ENCODE data around the gene XCR1.
"Not testable (repeated sequence)": the region's sequence is repeated elsewhere in the genome, so short reads cannot be mapped to it uniquely, and the experiment has no call there.

Gene XCR1

DNA sequence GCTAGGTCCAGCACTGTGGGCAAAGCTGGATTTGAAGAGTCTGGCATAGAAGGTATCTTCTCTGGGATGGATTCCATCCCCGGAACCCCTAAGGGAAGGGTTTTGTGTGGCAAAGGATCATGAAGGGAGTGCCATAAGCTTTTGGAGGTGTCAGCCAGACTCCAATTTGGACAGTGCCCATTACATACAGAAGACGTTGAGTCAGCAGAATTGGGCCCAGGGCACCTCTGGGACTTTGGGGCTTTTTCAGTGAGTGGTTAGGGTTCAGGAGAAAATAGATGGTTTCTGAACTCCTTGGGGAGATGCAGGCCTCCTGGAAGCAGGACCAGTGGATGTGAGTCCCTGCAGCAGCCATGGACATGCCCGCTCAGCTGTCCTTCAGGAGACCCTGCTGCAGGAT lies 34.6 kb upstream of the XCR1 start:
- no peaks in the 10 kb centered on the region for H3K27me3 ChIP-seq (ENCODE audit: control insufficient read depth in 2 of 2, insufficient read depth in 2 of 2, low read length in 2 of 2)
- H3K36me3 ChIP-seq (ENCODE audit: control insufficient read depth in 2 of 2, insufficient read depth in 2 of 2, low read length in 2 of 2), result no peaks in the 10 kb centered on the region
- peaks cover 0 to 5% of the 10 kb centered on the region in 2 donors for H3K4me1 ChIP-seq (ENCODE audit: control insufficient read depth in 2 of 2, insufficient read depth in 2 of 2, low read length in 2 of 2)
- H3K4me3 ChIP-seq (ENCODE audit: low read length in 2 of 2), result no peak overlapping the region
- no peaks in the 10 kb centered on the region for H3K9me3 ChIP-seq (ENCODE audit: control insufficient read depth in 2 of 2, low read length in 2 of 2)
- H3K9ac ChIP-seq (ENCODE audit: low read depth in 1 of 2, low read length in 2 of 2), result no peak overlapping the region
- H3K27ac ChIP-seq (ENCODE audit: low read depth in 2 of 2, low read length in 2 of 2), result no peak overlapping the region

DNA sequence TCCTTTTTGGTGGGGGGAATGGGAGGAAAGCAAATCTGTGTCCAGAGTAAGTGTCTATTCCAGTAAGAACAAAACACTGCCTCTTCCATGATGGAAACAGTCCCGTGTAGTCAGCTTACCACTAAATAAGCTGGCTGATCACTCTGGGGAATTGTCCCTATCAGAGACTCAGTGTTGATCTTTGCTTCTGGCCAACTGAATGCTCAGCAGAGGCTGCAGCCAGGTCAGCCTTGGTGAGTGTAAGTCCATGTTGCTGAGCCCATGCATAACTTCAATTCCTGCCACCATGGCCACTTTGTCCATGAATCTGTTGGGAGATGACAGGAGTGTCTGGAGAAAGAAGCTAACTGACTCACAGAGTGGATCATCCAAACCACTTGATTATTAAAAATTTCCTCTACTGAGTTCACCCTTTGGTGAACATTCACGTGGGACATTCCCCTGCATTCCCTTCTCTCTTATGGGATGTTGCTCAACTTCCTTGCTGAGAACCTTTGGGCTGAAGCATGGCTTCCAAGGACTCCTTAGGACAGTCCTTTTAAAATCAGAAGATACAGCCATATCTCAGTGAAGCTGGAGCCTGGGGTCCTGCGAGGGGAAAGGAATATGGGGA lies 33.9 kb upstream of the XCR1 start:
- H3K27ac ChIP-seq (ENCODE audit: low read depth in 2 of 2, low read length in 2 of 2), result no peak overlapping the region
- no peaks in the 10 kb centered on the region for H3K36me3 ChIP-seq (ENCODE audit: control insufficient read depth in 2 of 2, insufficient read depth in 2 of 2, low read length in 2 of 2)
- peaks cover 0 to 5% of the 10 kb centered on the region in 2 donors for H3K4me1 ChIP-seq (ENCODE audit: control insufficient read depth in 2 of 2, insufficient read depth in 2 of 2, low read length in 2 of 2)

DNA sequence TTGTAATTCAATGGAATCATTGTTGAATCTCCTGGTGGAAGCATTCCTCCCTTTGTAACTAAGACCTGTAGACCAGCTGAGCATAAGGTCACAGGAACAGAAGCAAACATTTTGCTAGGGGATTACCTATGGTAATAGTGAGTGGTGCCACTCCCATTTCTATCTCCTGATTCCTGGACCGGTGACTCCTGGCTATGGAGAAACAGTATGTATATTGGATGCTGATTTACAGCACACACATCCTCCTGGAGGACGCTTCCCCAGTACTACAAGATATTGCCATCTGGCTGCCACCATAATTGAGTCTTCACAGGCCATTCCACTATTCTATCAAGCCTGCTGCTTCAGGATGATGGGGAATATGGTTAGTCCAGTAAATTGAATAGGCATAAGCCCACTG lies 33.3 kb upstream of the XCR1 start:
- H3K27ac ChIP-seq (ENCODE audit: low read depth in 2 of 2, low read length in 2 of 2), result no peak overlapping the region
- no peaks in the 10 kb centered on the region for H3K36me3 ChIP-seq (ENCODE audit: control insufficient read depth in 2 of 2, insufficient read depth in 2 of 2, low read length in 2 of 2)
- no peak overlapping the region for H3K9ac ChIP-seq (ENCODE audit: low read depth in 1 of 2, low read length in 2 of 2)
- no peaks in the 10 kb centered on the region for H3K9me3 ChIP-seq (ENCODE audit: control insufficient read depth in 2 of 2, low read length in 2 of 2)
- H3K27me3 ChIP-seq (ENCODE audit: control insufficient read depth in 2 of 2, insufficient read depth in 2 of 2, low read length in 2 of 2), result no peaks in the 10 kb centered on the region
- H3K4me3 ChIP-seq (ENCODE audit: low read length in 2 of 2), result no peak overlapping the region
- H3K4me1 ChIP-seq (ENCODE audit: control insufficient read depth in 2 of 2, insufficient read depth in 2 of 2, low read length in 2 of 2), result peaks cover 0 to 4% of the 10 kb centered on the region in 2 donors

More for the DNA sequence above, 33.9 kb upstream of the XCR1 start:
- Histone ChIP-seq H3K9ac (ENCODE audit: low read depth in 1 of 2, low read length in 2 of 2) (no peak overlapping the region), H3K4me3 (ENCODE audit: low read length in 2 of 2) (no peak overlapping the region), H3K27me3 (ENCODE audit: control insufficient read depth in 2 of 2, insufficient read depth in 2 of 2, low read length in 2 of 2) (no peaks in the 10 kb centered on the region), H3K9me3 (ENCODE audit: control insufficient read depth in 2 of 2, low read length in 2 of 2) (no peaks in the 10 kb centered on the region)

DNA sequence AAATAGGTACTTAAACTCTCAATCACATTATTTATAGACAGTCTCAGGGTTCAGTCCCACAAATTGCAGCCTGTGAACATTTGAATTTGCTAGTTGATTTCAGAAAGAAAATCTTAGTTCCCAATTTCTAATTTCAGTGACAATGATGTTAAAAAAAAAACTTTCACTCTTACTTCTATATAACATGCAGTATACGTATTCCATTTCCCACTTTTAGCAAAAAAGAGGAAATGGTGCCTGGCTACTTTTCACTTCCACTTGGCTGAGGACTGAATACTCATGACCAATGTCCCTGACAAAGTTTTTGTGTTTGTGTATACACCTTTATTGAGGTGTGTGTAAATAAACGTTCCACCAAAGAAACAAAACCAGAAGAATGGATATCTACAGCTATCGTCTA lies 32.1 kb upstream of the XCR1 start:
- no peak overlapping the region for H3K9ac ChIP-seq (ENCODE audit: low read depth in 1 of 2, low read length in 2 of 2)
- no peaks in the 10 kb centered on the region for H3K9me3 ChIP-seq (ENCODE audit: control insufficient read depth in 2 of 2, low read length in 2 of 2)
- H3K27ac ChIP-seq (ENCODE audit: low read depth in 2 of 2, low read length in 2 of 2), result no peak overlapping the region
- no peaks in the 10 kb centered on the region for H3K36me3 ChIP-seq (ENCODE audit: control insufficient read depth in 2 of 2, insufficient read depth in 2 of 2, low read length in 2 of 2)
- H3K27me3 ChIP-seq (ENCODE audit: control insufficient read depth in 2 of 2, insufficient read depth in 2 of 2, low read length in 2 of 2), result no peaks in the 10 kb centered on the region
- H3K4me1 ChIP-seq (ENCODE audit: control insufficient read depth in 2 of 2, insufficient read depth in 2 of 2, low read length in 2 of 2), result peaks cover 0 to 2% of the 10 kb centered on the region in 2 donors
- H3K4me3 ChIP-seq (ENCODE audit: low read length in 2 of 2), result no peak overlapping the region

DNA sequence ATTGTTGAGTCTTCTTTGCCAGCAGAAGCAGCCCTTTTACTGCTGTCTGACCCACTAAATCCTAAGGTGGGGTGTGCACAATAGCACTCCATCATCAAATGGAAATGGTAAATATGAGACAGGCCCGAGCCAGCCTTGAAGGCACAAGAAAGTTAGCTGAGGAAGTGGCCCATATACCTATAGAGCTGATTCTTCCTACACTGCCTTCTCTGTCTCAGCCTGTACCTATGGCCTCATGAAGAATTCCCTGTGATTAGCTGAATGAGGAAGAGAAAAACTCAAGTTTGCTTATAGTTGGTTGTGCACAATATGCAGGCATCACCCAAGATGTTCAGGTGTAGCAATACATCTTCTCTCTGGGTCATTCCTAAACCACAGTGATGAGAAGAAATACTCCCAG lies 31.7 kb upstream of the XCR1 start:
- no peak overlapping the region for H3K4me3 ChIP-seq (ENCODE audit: low read length in 2 of 2)
- H3K4me1 ChIP-seq (ENCODE audit: control insufficient read depth in 2 of 2, insufficient read depth in 2 of 2, low read length in 2 of 2), result peaks cover 0 to 2% of the 10 kb centered on the region in 2 donors
- no peak overlapping the region for H3K27ac ChIP-seq (ENCODE audit: low read depth in 2 of 2, low read length in 2 of 2)
- no peak overlapping the region for H3K9ac ChIP-seq (ENCODE audit: low read depth in 1 of 2, low read length in 2 of 2)
- no peaks in the 10 kb centered on the region for H3K36me3 ChIP-seq (ENCODE audit: control insufficient read depth in 2 of 2, insufficient read depth in 2 of 2, low read length in 2 of 2)
- H3K27me3 ChIP-seq (ENCODE audit: control insufficient read depth in 2 of 2, insufficient read depth in 2 of 2, low read length in 2 of 2), result no peaks in the 10 kb centered on the region
- no peaks in the 10 kb centered on the region for H3K9me3 ChIP-seq (ENCODE audit: control insufficient read depth in 2 of 2, low read length in 2 of 2)

DNA sequence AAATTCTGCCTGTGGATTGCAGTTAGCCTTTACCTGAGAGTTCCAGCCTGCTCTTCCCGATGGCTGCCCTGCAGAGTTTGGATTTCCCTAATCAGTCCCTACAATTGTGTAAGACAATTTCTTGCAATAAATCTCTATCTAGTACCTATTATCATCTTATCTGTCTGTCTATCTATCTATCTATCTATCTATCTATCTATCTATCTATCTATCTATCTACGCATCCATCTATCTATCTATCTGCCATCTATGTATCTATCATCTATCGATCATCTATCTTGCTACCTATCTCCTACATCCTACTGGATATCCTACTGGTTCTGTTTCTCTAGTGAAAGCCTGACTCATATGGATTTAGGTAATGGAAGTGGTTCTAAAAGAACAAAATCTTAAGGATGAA lies 30.4 kb upstream of the XCR1 start:
- H3K27ac ChIP-seq (ENCODE audit: low read depth in 2 of 2, low read length in 2 of 2), result no peak overlapping the region
- H3K9me3 ChIP-seq (ENCODE audit: control insufficient read depth in 2 of 2, low read length in 2 of 2), result no peaks in the 10 kb centered on the region
- H3K36me3 ChIP-seq (ENCODE audit: control insufficient read depth in 2 of 2, insufficient read depth in 2 of 2, low read length in 2 of 2), result no peaks in the 10 kb centered on the region

DNA sequence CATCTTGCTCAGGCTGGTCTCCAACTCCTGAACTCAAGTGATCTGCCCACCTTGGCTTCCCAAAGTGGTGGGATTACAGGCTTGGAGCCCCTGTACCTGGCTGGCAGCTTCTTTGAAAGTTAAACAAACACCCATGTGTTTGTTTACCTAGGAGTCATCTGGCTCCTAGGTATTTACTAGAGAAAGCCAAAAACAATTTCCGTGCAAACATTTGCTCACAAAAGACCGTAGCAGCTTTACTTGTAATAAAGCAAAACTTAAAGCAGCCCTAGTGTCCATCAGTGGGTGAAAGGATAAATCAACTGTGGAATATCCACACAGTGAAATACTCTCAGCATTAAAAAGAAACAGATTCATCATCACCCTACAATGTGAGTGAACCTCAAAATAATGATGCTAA lies 29.4 kb upstream of the XCR1 start:
- H3K9ac ChIP-seq (ENCODE audit: low read depth in 1 of 2, low read length in 2 of 2), result no peak overlapping the region
- H3K27me3 ChIP-seq (ENCODE audit: control insufficient read depth in 2 of 2, insufficient read depth in 2 of 2, low read length in 2 of 2), result no peaks in the 10 kb centered on the region
- no peak overlapping the region for H3K27ac ChIP-seq (ENCODE audit: low read depth in 2 of 2, low read length in 2 of 2)
- H3K4me3 ChIP-seq (ENCODE audit: low read length in 2 of 2), result no peak overlapping the region
- H3K4me1 ChIP-seq (ENCODE audit: control insufficient read depth in 2 of 2, insufficient read depth in 2 of 2, low read length in 2 of 2), result no peaks in the 10 kb centered on the region
- no peaks in the 10 kb centered on the region for H3K9me3 ChIP-seq (ENCODE audit: control insufficient read depth in 2 of 2, low read length in 2 of 2)
- H3K36me3 ChIP-seq (ENCODE audit: control insufficient read depth in 2 of 2, insufficient read depth in 2 of 2, low read length in 2 of 2), result no peaks in the 10 kb centered on the region

More for the DNA sequence above, 30.4 kb upstream of the XCR1 start:
- Histone ChIP-seq H3K4me3 (ENCODE audit: low read length in 2 of 2) (no peak overlapping the region), H3K9ac (ENCODE audit: low read depth in 1 of 2, low read length in 2 of 2) (no peak overlapping the region), H3K4me1 (ENCODE audit: control insufficient read depth in 2 of 2, insufficient read depth in 2 of 2, low read length in 2 of 2) (no peaks in the 10 kb centered on the region), H3K27me3 (ENCODE audit: control insufficient read depth in 2 of 2, insufficient read depth in 2 of 2, low read length in 2 of 2) (no peaks in the 10 kb centered on the region)

DNA sequence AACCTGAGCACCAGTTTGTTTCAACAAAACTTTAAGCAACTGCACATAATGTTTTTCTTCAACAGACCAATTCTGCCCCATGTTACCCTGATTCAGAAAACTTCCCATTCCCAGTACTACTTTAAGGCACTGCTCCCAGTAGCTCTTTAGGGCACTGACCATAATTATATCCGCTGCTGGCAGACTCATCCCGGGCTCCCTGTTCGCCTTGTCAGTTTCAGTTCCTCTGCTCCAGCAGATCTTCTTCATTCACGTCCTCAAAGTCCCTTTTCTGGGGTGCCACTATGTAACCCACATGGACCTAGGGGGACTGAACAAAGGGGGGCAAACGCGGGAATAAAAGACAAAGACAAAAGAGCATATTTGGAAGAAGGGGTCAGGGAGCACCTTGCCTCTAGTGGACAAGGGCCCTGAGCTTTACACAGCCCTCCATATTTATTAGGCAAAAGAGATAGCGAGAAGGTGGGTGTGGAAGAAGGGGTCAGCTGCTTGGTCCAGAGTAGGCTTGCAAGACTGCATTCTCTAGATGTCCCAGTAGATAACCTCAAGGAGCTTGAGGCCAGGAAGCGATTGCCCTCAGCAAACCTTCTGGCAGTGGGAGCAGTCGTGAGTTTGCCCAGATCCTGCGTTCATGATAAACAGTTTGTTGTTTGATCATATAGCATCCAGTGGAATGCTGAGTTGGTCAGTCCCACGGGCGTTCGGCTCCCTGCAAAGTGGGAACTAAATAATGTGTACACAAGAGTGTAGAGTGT lies 26.7 kb upstream of the XCR1 start:
- not testable (repeated sequence) for H3K36me3 ChIP-seq (ENCODE audit: control insufficient read depth in 2 of 2, insufficient read depth in 2 of 2, low read length in 2 of 2); H3K27me3 ChIP-seq (ENCODE audit: control insufficient read depth in 2 of 2, insufficient read depth in 2 of 2, low read length in 2 of 2); H3K9me3 ChIP-seq (ENCODE audit: control insufficient read depth in 2 of 2, low read length in 2 of 2); H3K27ac ChIP-seq (ENCODE audit: low read depth in 2 of 2, low read length in 2 of 2); H3K4me3 ChIP-seq (ENCODE audit: low read length in 2 of 2); H3K9ac ChIP-seq (ENCODE audit: low read depth in 1 of 2, low read length in 2 of 2); H3K4me1 ChIP-seq (ENCODE audit: control insufficient read depth in 2 of 2, insufficient read depth in 2 of 2, low read length in 2 of 2)

DNA sequence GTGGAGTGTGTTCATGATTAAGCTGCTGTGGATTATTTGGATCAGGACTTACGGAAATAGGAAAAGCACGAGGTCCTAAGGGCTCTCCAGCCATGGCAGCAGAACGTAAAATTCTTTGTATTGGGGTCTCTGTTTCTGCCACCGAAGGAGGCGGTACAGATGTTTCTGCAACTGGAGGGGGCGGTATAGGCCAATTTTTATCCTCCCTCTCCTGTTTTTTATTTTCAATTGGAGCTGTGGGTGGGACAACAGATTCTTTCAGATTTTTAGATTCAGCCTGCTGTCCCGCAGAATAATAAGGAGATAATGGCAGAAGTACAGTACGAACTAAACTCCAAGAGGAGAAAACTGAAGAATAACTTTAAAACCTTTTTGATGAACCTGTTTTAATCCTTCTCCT lies 26.0 kb upstream of the XCR1 start:
- not testable (repeated sequence) for H3K4me1 ChIP-seq (ENCODE audit: control insufficient read depth in 2 of 2, insufficient read depth in 2 of 2, low read length in 2 of 2); H3K36me3 ChIP-seq (ENCODE audit: control insufficient read depth in 2 of 2, insufficient read depth in 2 of 2, low read length in 2 of 2); H3K9ac ChIP-seq (ENCODE audit: low read depth in 1 of 2, low read length in 2 of 2); H3K4me3 ChIP-seq (ENCODE audit: low read length in 2 of 2); H3K9me3 ChIP-seq (ENCODE audit: control insufficient read depth in 2 of 2, low read length in 2 of 2); H3K27ac ChIP-seq (ENCODE audit: low read depth in 2 of 2, low read length in 2 of 2); H3K27me3 ChIP-seq (ENCODE audit: control insufficient read depth in 2 of 2, insufficient read depth in 2 of 2, low read length in 2 of 2)

DNA sequence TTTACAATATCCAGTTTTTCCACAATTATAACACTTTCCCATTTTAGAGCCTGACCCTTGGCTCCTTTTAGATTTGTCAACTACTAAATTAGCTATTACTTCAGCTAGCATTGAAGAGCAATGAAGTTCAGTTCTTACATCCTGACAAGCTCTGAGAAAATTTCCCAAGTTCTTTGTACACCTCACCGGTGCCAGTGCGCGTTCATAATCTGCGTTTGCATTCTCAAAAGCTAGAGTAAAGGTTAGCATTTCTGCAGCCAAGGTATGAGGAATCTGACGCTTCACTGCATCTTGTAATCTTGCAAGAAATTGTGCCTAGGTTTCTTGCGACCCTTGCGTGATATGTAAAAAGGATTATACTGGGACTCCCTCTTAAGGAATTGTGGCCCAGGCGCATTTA lies 25.2 kb upstream of the XCR1 start:
- H3K9ac ChIP-seq (ENCODE audit: low read depth in 1 of 2, low read length in 2 of 2), result no peak overlapping the region
- H3K9me3 ChIP-seq (ENCODE audit: control insufficient read depth in 2 of 2, low read length in 2 of 2), result no peaks in the 10 kb centered on the region
- no peaks in the 10 kb centered on the region for H3K4me1 ChIP-seq (ENCODE audit: control insufficient read depth in 2 of 2, insufficient read depth in 2 of 2, low read length in 2 of 2)
- no peaks in the 10 kb centered on the region for H3K27me3 ChIP-seq (ENCODE audit: control insufficient read depth in 2 of 2, insufficient read depth in 2 of 2, low read length in 2 of 2)
- H3K36me3 ChIP-seq (ENCODE audit: control insufficient read depth in 2 of 2, insufficient read depth in 2 of 2, low read length in 2 of 2), result no peaks in the 10 kb centered on the region
- no peak overlapping the region for H3K27ac ChIP-seq (ENCODE audit: low read depth in 2 of 2, low read length in 2 of 2)
- no peak overlapping the region for H3K4me3 ChIP-seq (ENCODE audit: low read length in 2 of 2)
